ENCODE results near the gene UQCRC2. TPM values are rescaled to one million over a fixed set of nuclear protein-coding genes. Genes with fewer than 3 reads are reported as not detected.
"Not testable (repeated sequence)": the region's sequence is repeated elsewhere in the genome, so short reads cannot be mapped to it uniquely, and the experiment has no call there.

Gene UQCRC2
- total RNA-seq: 100 to 1,000 TPM; 216 to 225 TPM

DNA sequence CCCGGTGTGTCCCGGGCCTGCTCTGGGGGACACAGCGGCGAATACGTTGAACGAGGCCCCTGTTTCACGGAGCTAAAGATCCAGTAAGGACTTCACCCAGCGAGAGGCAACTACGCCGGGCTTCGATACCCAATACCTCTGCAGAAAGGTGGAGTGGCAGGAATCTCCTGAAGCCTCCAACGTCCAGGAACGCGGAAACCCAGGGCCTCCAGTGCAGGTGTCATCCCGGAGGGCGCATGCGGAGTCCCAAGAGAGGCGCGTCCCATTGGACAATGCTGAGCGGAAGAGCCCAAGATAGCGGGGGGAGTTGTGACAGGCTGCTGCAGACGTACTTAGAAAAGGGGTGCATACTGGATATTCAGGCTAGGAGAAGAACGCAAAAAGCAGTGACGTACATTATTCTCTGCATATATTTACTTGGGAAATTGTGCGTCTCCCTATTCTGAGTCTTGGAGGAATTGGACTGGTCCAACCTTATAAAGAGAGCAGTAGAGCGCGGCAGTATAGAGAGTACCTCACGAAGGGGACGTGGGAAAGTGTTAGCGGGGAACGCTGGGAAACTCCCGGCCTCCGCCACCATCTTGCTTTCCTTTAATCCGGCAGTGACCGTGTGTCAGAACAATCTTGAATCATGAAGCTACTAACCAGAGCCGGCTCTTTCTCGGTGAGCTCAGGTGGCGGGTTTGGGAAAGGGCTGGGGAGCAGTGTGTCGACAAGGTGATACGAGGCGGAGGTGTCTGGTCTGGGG lies at the start of gene UQCRC2:
Gene UQCRC2, plus strand, starts transcription at position 569 of the 748 bp plus-strand sequence. Its CDS starts 63 bp downstream, at position 632.
- peaks cover 69% of the 10 kb centered on the region for H3K4me1 Mint-ChIP-seq
- H3K27ac Mint-ChIP-seq: peak within 1 kb of the TSS; percentile 82
- H3K4me3 Mint-ChIP-seq: peak within 1 kb of the TSS; percentile 97
- CTCF ChIA-PET: interaction anchor here (0.6 to 2.5 kb wide), 7 partner anchors 12 to 368 kb away, joined by 3 to 12 read pairs (median 6); partner anchors contain the start of gene PDZD9
- H3K9me3 Mint-ChIP-seq: no peaks in the 10 kb centered on the region
- no peaks in the 10 kb centered on the region for H3K27me3 Mint-ChIP-seq
- POLR2A ChIA-PET: interaction anchor here (0.8 to 3.0 kb wide), 23 partner anchors 10 to 345 kb away, joined by 3 to 40 read pairs (median 5); partner anchors contain the start of genes EEF2K and MOSMO
- peak; percentile 87 for DNase-seq
- H3K36me3 Mint-ChIP-seq (ENCODE audit: low read depth): peaks cover 25% of the 10 kb centered on the region

DNA sequence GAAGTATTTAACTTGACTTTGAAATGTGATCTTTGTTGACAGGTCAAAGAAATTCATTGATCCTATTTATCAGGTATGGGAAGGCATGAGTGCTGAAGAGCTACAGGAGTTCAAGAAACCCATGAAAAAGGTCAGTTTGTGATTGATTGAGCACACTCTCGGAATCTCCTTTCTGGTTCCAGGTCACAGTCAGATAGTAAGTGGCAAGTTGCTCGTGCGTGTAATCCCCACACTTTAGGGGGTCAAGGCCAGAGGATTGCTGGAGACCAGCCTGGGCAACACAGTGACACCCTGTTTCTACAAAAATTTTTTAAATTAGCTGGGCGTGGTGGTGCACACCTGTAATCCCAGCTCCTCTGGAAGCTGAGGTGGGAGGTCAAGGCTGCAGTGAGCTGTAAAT lies 20.5 kb upstream of the UQCRC2 start:
- DNase-seq; H3K36me3 Mint-ChIP-seq (ENCODE audit: low read depth); CTCF ChIA-PET; H3K27me3 Mint-ChIP-seq; POLR2A ChIA-PET; H3K9me3 Mint-ChIP-seq; H3K4me3 Mint-ChIP-seq; H3K27ac Mint-ChIP-seq: not testable (repeated sequence)
- peaks cover 14% of the 10 kb centered on the region for H3K4me1 Mint-ChIP-seq

DNA sequence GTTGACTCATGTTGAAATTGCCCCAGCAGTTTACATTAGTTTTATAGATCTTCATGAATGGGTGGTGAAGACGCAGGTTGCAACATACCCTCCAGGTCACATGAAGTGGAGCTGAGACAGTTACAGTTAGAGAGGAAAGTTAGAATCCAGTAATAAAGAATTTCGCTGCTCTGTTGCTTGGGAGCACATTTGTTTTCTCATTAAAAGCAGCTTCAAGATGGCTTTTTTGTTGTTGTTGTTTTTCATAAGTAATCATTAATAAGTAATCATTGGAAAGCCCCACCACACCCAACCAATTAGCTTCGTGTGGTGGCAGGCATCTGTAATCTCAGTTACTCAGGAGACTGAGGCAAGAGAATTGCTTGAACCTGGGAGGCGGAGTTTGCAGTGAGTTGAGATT lies 19.8 kb upstream of the UQCRC2 start:
- H3K27me3 Mint-ChIP-seq; H3K27ac Mint-ChIP-seq; DNase-seq; CTCF ChIA-PET; H3K36me3 Mint-ChIP-seq (ENCODE audit: low read depth); H3K4me3 Mint-ChIP-seq; H3K9me3 Mint-ChIP-seq; POLR2A ChIA-PET: not testable (repeated sequence)
- peaks cover 14% of the 10 kb centered on the region for H3K4me1 Mint-ChIP-seq

DNA sequence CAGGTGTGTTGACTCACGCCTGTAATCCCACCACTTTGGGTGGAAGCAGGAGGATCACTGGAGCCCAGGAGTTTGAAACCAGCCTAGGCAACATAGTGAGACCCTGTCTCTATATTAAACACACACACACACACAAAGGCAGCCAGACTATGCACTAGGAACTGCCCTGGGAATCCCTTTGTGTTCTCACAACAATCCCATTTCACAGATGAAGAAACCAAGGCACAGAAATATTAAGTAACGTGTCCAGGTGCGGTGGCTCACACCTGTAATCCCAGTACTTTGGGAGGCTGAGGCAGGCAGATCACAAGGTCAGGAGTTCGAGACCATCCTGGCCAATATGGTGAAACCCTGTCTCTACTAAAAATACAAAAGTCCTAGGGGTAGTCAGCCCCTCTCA lies 19.4 kb upstream of the UQCRC2 start:
- H3K27me3 Mint-ChIP-seq; POLR2A ChIA-PET; H3K9me3 Mint-ChIP-seq; H3K4me3 Mint-ChIP-seq; DNase-seq; H3K27ac Mint-ChIP-seq; H3K36me3 Mint-ChIP-seq (ENCODE audit: low read depth): not testable (repeated sequence)
- CTCF ChIA-PET: interaction anchor here (0.7 kb wide), 1 partner anchor 1078 kb away, joined by 3 read pairs; no protein-coding TSS in a partner anchor
- H3K4me1 Mint-ChIP-seq: peaks cover 14% of the 10 kb centered on the region

DNA sequence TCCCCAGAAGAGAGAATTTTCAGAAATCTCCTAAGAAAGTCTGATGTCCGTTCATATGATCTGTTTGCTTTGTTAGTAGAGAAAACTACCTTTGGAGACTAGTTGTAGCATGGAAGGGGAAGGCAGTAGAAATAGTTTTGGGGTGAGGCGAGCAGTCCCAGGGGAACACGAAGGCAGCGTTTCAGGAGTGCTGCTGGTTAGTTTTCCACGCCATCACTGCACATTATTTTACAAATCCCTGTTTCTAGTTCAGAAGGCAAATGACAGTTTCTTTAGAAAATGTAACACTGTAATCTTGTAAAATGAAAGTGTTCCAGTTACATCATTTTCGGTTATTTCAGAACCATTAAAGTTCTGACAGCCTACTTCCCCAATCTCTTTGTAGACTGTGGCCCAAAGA lies 16.9 kb upstream of the UQCRC2 start:
- CTCF ChIA-PET; H3K4me3 Mint-ChIP-seq; H3K36me3 Mint-ChIP-seq (ENCODE audit: low read depth); H3K27me3 Mint-ChIP-seq; POLR2A ChIA-PET; DNase-seq; H3K27ac Mint-ChIP-seq; H3K9me3 Mint-ChIP-seq: not testable (repeated sequence)
- H3K4me1 Mint-ChIP-seq: peaks cover 14% of the 10 kb centered on the region

DNA sequence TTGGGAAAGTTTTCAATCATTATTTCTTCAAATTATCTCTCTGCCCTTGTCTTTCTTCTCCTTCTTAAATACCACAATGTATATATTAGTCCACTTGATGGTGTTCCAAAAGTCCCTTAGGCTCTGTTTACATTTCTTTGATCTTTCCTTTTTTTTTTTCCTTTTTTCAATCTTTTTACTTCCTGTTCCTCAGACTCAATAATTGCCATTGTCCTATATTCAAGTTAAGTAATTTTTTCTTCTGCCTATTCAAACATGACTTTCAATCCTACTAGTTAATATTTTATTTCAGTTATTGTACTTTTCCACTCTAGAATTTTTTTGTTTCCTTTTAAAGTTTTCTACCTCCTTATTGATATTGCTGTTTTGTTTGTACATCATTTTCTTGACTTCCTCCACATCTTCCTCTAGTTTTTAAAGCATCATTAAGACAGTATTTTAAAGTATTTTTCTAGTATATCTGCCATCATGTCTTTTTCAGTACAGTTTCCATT lies 15.8 kb upstream of the UQCRC2 start:
- peaks cover 7% of the 10 kb centered on the region for H3K27me3 Mint-ChIP-seq
- H3K4me3 Mint-ChIP-seq: no peak overlapping the region
- H3K4me1 Mint-ChIP-seq: peaks cover 14% of the 10 kb centered on the region
- CTCF ChIA-PET: interaction anchor here (1.4 kb wide), 1 partner anchor 14 kb away, joined by 5 read pairs; no protein-coding TSS in a partner anchor
- DNase-seq: no peak
- no peak overlapping the region for H3K27ac Mint-ChIP-seq
- H3K36me3 Mint-ChIP-seq (ENCODE audit: low read depth): no peaks in the 10 kb centered on the region
- POLR2A ChIA-PET: interaction anchor here (2.6 kb wide), 1 partner anchor 16 kb away, joined by 6 read pairs; the partner anchor contains the start of gene UQCRC2
- no peaks in the 10 kb centered on the region for H3K9me3 Mint-ChIP-seq

DNA sequence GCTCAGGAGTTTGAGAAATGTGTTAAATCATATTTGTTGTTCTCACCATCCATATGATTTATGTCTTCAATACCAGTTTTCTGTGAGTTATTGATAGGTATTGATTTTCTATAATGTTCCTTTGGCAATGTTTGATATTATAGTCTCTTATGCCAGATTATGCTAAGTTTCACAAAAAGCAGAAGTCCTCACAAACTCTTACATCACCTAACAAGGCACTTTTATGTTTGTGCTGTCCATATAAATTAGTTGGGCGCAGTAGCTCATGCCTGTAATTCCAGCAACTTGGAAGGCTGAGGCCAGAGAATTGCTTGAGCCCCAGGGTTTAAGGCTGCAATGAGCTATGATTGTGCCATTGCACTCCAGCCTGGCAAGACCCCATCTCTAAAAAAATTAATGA lies 12.6 kb upstream of the UQCRC2 start:
- Mint-ChIP-seq H3K9me3 (no peaks in the 10 kb centered on the region), H3K27me3 (peaks cover 7% of the 10 kb centered on the region), H3K27ac (no peak overlapping the region), H3K36me3 (ENCODE audit: low read depth) (peaks cover 2% of the 10 kb centered on the region), H3K4me1 (peaks cover 5% of the 10 kb centered on the region), H3K4me3 (no peak overlapping the region)
- no peak for DNase-seq
- ChIA-PET CTCF (no interaction called here), POLR2A (no interaction called here)

DNA sequence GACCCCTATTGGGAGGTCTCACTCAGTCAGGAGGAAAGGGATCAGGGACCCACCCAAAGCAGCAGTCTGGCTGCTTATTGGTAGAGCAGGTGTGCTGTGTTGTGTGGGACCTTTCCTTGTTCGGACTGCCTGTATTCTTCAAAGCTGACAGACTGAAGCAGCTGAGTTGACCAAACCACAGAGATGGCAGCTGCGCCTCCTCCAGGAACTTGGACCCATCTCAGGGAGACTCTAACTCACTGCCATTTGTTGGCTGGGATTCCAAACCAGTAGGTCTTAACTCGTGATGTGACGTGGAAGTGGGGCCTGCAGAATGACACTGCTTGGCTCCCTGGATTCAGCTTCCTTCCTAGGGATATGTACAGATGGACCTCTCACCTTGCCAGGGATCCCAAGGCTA lies 9.6 kb upstream of the UQCRC2 start:
- peaks cover 2% of the 10 kb centered on the region for H3K36me3 Mint-ChIP-seq (ENCODE audit: low read depth)
- ChIA-PET CTCF (no interaction called here), POLR2A (interaction anchor here (0.7 to 3.2 kb wide), 2 partner anchors 10 to 124 kb away, joined by 3 to 13 read pairs; partner anchors contain the start of gene UQCRC2)
- no peaks in the 10 kb centered on the region for H3K9me3 Mint-ChIP-seq
- no peak overlapping the region for H3K4me3 Mint-ChIP-seq
- H3K27me3 Mint-ChIP-seq: no peaks in the 10 kb centered on the region
- no peak for DNase-seq
- peaks cover 17% of the 10 kb centered on the region for H3K4me1 Mint-ChIP-seq
- H3K27ac Mint-ChIP-seq: no peak overlapping the region

DNA sequence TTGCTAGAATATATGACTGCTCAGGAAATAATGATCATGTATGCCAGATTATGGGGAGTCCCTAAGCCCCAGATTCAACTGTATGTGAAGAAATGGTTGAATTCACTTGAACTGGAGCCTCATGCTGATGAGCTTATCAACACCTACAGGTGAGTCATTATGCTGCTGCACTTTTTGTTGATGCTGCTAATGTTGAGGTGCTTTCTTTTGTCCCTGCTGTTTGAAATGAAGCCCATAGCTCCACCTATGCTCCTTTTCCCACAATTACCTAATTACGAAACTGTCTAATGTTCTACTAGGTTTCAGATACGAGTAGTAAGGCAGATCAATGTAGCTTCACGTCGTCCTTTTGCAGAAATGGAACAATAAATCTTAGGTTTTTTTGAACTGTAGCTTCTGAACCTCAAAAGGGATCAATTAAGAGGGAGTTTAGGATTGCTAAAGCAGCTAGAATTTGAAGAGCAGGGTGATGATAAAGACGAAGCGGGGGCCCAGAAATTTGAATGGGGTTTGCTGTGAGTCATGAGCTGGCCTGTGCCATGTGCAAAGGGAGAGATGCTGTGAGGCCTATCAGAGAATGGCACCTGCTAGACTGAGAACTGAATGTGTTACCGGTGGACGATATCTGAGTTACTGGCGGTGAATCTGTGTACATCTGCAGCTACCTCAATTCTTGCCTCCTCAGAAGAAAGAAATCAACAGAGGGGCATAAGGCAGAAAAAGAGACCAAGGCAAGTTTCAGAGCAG lies 6.1 kb upstream of the UQCRC2 start:
- Mint-ChIP-seq H3K27me3 (no peaks in the 10 kb centered on the region), H3K4me3 (no peak overlapping the region), H3K4me1 (peaks cover 40% of the 10 kb centered on the region), H3K9me3 (no peaks in the 10 kb centered on the region), H3K36me3 (ENCODE audit: low read depth) (peaks cover 5% of the 10 kb centered on the region), H3K27ac (peak overlapping the region; percentile 60)
- ChIA-PET POLR2A (interaction anchor here (1.1 to 1.5 kb wide), 2 partner anchors 127 to 244 kb away, joined by 5 read pairs; no protein-coding TSS in a partner anchor), CTCF (interaction anchor here (1.2 kb wide), 1 partner anchor 131 kb away, joined by 9 read pairs; no protein-coding TSS in a partner anchor)
- DNase-seq: no peak

DNA sequence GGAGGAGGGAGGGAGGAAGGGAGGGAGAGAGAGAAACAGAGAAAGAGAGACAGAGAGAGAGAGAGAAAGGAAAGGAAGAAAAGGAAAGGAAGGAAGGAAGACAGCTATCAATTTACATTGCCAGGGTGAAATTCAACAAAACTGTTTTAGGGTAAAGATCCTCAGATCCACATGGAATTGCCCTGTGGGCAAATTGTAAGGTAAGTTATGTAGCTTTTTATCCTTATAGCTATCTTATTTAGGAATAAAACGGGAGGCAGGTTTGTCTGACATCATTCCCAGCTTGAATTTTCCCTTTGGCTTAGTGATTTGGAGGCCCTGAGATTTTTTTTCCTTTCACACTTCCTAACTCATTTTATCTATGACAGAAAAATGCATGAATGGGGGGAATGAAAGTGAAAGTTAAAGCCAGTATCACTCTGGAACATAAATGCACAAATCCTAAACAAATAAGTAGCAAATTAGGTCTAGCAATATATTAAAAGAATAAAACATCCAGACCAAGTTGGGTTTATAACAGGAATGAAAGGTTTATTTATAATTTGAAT lies 3.4 kb upstream of the UQCRC2 start:
- no peaks in the 10 kb centered on the region for H3K27me3 Mint-ChIP-seq
- H3K27ac Mint-ChIP-seq: no peak overlapping the region
- peaks cover 7% of the 10 kb centered on the region for H3K36me3 Mint-ChIP-seq (ENCODE audit: low read depth)
- peaks cover 56% of the 10 kb centered on the region for H3K4me1 Mint-ChIP-seq
- H3K4me3 Mint-ChIP-seq: no peak overlapping the region
- H3K9me3 Mint-ChIP-seq: no peaks in the 10 kb centered on the region
- DNase-seq: no peak
- ChIA-PET POLR2A (no interaction called here), CTCF (interaction anchor here (0.7 to 2.0 kb wide), 3 partner anchors 128 to 238 kb away, joined by 5 to 7 read pairs (median 6); no protein-coding TSS in a partner anchor)

DNA sequence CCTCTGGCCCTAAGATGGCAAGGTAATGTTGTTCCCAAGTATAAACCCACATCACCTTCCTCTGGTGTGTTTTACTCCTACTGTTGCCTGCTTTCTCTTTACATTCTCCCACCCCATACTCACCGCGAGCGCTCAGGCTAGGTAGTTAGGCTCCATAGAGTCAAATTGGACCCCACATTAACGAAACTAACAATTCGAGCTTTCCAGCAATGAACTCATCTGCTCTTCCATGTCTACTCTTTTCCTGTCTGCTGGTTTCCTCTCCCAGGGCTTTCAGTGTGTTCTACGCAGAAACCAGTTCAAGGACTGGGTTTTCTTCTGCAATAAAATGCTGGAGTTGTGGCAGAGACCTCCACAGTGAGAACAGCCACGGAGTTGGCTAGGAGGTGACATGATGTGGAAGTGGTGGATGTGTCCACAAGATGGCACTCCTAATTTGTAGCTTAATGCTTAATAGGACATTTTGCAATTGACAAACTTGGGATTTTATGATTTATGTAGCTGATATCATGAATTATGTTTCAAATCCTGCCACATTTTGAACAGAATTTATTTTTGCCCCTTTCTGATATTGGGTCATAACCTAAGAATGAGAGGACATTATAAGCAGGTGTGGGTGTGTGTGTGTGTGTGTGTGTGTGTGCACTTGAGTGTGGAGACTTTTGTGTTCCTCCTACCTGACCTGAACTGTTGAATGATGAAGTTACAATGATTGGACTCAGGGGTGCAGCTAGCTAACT lies 2.2 kb upstream of the UQCRC2 start:
- H3K9me3 Mint-ChIP-seq: no peaks in the 10 kb centered on the region
- peak overlapping the region; percentile 49 for H3K4me3 Mint-ChIP-seq
- ChIA-PET CTCF (interaction anchor here (0.9 to 1.4 kb wide), 8 partner anchors 13 to 349 kb away, joined by 3 to 15 read pairs (median 4); no protein-coding TSS in a partner anchor), POLR2A (interaction anchor here (0.9 to 1.2 kb wide), 4 partner anchors 10 to 238 kb away, joined by 3 read pairs; partner anchors contain the start of gene MOSMO)
- H3K27me3 Mint-ChIP-seq: no peaks in the 10 kb centered on the region
- DNase-seq: peak; percentile 23
- H3K4me1 Mint-ChIP-seq: peaks cover 63% of the 10 kb centered on the region
- peak overlapping the region; percentile 17 for H3K27ac Mint-ChIP-seq
- H3K36me3 Mint-ChIP-seq (ENCODE audit: low read depth): peaks cover 11% of the 10 kb centered on the region
